Lower lobe of right lung (tissue), 2 donors: Measurements from ENCODE around the gene ZNF688. TPM values are rescaled to one million over a fixed set of nuclear protein-coding genes. Genes with fewer than 3 reads are reported as not detected.
A peak's percentile ranks its signal among the peaks of the same experiment; 100 is the strongest.

Source experiments
- ATAC-seq, 2 donors: fragments of 200-7000 bp; cut with Tn5 transposase; one replicate each; pipeline ENCODE4 v1.9.1; 2020 to 2022; ENCODE audit warnings: mild to moderate bottlenecking in 2 of 2, moderate library complexity in 2 of 2
- DNase-seq: peaks from one replicate; pipeline ENCODE4 v3.0.0-alpha.2; 2020
- H3K27ac ChIP-seq: fragments of 200-600 bp; one replicate; pipeline ENCODE4 v1.8.0; 2022
- H3K27me3 ChIP-seq: fragments of 200-600 bp; one replicate; pipeline ENCODE4 v1.8.0; 2022; ENCODE audit warnings: low read depth
- H3K36me3 ChIP-seq: fragments of 200-600 bp; one replicate; pipeline ENCODE4 v1.8.0; 2022; ENCODE audit warnings: mild to moderate bottlenecking
- H3K4me1 ChIP-seq: fragments of 200-600 bp; one replicate; pipeline ENCODE4 v1.8.0; 2022
- H3K4me3 ChIP-seq: fragments of 200-600 bp; one replicate; pipeline ENCODE4 v1.8.0; 2022; ENCODE audit warnings: mild to moderate bottlenecking
- H3K9me3 ChIP-seq: fragments of 200-600 bp; one replicate; pipeline ENCODE4 v1.8.0; 2022
- intact Hi-C: fragments of 100-400 bp; cut with DNase I; formaldehyde crosslinking; loops from one replicate; pipeline ENCODE4 v1.11.0; 2022
- total RNA-seq: library from RNA; stranded (reverse); fragmentation: NEBNext Ultra II Directional; extraction: Animal tissue kit (Norgen Biotek cat#: 25700); gene quantifications from one replicate; pipeline ENCODE4 v1.2.1, GENCODE V29; 2021
- TF ChIP-seq, protein P1 (sequence below): fragments of 200-600 bp; IDR thresholded peaks from one replicate; pipeline ENCODE4 v1.8.0; 2022; ENCODE audit warnings: antibody characterized with exemption, mild to moderate bottlenecking
- donor health status: DM: no; HTN: yes; CAD: no; lungs with severe emphysema.

Gene ZNF688
- total RNA-seq, 1 donor from 2014 or later = 13.5 TPM

DNA sequence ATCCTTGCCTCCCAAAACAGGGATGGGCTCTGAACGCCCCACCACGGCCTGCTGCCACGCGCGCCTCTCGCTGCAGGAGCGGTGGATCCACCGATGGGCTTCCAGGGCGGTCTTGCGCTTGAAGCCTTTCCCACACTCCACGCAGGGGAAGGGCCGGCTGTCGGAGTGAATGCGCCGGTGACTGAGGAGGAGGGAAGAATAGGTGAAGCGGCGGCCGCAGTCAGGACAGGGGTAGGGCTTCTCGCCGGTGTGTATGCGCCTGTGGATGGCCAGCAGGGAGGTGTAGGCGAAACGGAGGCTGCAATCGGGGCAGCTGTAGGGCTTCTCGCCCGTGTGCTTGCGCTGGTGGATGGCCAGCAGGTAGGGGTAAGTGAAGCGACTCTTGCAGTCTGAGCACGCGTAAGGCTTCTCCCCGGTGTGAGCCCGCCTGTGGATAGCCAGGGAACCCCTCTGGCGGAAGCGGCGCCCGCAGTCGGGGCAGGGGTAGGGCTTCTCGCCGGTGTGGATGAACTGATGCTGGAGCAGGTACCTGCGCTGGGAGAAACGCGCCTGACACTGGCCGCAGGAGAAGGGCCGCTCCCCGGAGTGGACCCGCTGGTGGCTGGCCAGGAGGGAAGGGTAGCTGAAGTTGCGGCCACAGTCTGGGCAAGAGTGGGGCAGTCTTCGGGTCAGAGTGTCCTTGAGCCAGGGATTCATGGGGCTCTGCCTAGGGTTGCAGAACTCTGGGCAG is 11.3 kb upstream of the ZNF688 start:
- peaks cover 40% of the 10 kb centered on the region for H3K36me3 ChIP-seq
- TF ChIP-seq, protein P1, sequence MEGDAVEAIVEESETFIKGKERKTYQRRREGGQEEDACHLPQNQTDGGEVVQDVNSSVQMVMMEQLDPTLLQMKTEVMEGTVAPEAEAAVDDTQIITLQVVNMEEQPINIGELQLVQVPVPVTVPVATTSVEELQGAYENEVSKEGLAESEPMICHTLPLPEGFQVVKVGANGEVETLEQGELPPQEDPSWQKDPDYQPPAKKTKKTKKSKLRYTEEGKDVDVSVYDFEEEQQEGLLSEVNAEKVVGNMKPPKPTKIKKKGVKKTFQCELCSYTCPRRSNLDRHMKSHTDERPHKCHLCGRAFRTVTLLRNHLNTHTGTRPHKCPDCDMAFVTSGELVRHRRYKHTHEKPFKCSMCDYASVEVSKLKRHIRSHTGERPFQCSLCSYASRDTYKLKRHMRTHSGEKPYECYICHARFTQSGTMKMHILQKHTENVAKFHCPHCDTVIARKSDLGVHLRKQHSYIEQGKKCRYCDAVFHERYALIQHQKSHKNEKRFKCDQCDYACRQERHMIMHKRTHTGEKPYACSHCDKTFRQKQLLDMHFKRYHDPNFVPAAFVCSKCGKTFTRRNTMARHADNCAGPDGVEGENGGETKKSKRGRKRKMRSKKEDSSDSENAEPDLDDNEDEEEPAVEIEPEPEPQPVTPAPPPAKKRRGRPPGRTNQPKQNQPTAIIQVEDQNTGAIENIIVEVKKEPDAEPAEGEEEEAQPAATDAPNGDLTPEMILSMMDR = no peak
- H3K4me1 ChIP-seq = peaks cover 16% of the 10 kb centered on the region
- H3K4me3 ChIP-seq = no peak overlapping the region
- ATAC-seq (no peak), DNase-seq (no peak)
- H3K27me3 ChIP-seq = no peaks in the 10 kb centered on the region
- intact Hi-C loops = no loop called here
- no peak overlapping the region for H3K27ac ChIP-seq
- no peaks in the 10 kb centered on the region for H3K9me3 ChIP-seq

DNA sequence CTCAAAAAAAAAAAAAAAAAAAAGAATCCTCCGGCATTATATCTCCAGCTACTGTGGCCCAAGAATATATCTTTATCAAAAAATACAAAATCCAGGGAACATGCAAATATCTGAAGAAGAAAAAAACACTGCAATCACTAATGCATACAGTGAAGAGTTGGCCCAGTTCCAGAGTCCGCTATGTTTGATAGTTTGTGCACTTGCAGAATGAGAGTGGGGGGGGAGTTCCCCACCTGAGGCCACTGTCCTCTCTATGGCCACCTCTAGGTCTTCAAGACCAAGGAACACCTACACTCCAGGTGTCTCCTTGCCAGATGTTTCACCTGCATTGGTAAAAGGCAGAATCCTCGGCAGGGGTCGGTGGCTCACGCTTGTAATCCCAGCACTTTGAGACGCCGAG is 9.9 kb upstream of the ZNF688 start:
- H3K4me1 ChIP-seq = peaks cover 16% of the 10 kb centered on the region

DNA sequence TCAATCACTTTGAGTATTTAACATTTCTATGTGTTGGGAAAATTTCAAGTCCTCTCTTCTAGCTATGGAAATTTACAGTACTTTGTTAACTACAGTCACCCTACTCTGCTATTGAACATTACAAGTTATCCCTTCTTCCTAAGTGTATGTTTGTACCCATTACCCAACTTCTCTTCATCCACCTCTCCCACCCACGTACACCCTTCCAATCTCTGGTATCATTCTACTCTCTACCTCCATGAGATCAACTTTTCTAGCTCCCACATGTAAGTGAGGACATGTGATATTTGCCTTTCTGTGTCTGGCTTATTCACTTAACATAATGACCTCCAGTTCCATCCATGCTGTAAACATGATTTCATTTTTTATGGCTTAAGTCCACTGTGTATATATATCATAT is 3.2 kb upstream of the ZNF688 start:
- ATAC-seq = no peak
- no peaks in the 10 kb centered on the region for H3K9me3 ChIP-seq
- no peak overlapping the region for H3K4me3 ChIP-seq
- H3K36me3 ChIP-seq = peaks cover 8% of the 10 kb centered on the region
- H3K27me3 ChIP-seq = no peaks in the 10 kb centered on the region
- no peak overlapping the region for H3K27ac ChIP-seq
- TF ChIP-seq, protein P1 = no peak
- intact Hi-C loops = no loop called here
- no peak for DNase-seq
- H3K4me1 ChIP-seq = peaks cover 23% of the 10 kb centered on the region

More for the DNA sequence above, 9.9 kb upstream of the ZNF688 start:
- intact Hi-C loops = no loop called here
- H3K27me3 ChIP-seq = no peaks in the 10 kb centered on the region
- TF ChIP-seq, protein P1 = no peak
- no peak overlapping the region for H3K27ac ChIP-seq
- H3K36me3 ChIP-seq = peaks cover 40% of the 10 kb centered on the region
- ATAC-seq (no peak), DNase-seq (no peak)
- no peak overlapping the region for H3K4me3 ChIP-seq
- H3K9me3 ChIP-seq = no peaks in the 10 kb centered on the region

DNA sequence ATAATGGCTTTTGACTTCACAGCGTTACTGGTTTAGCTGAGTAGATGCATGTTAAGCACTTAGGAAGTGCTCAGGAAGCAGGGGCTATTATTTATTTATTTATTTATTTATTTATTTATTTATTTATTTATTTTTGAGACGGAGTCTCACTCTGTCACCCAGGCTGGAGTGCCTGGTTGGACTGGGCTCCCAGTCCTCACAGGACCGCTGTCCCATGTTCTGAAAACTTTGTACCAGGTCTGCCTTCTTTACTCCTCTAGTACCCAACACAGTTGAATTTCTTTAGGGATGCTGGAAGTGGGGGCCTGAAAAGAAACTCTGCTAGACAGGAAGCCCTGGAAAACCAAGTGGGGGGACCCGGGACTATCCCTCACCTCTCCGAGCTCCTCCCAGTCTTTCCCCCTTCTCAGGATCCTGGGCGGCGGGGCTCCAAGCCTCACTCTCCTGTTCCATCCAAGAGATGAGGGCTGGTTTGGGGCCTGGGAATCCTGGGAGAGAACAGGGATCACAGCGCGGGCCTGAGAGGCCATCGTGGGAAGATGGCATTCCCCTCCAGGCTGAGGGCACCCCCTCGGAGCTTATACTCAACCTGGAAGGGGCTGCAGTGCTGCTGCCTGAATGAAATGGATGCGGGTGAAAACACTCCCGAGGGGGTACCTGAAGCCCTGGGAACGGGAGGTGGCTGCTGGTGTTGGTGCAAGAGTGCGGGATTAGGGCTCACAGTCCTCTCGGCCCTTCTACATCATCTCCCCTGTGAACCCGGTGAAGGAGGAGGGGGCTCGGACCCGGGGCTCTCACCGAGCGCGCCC is 674 bp downstream of the ZNF688 start:
- TF ChIP-seq, protein P1 = no peak
- intact Hi-C loops = no loop called here
- H3K36me3 ChIP-seq = no peaks in the 10 kb centered on the region
- peak overlapping the region; percentile 98 for H3K27ac ChIP-seq
- no peaks in the 10 kb centered on the region for H3K27me3 ChIP-seq
- DNase-seq (peak; percentile 53), ATAC-seq (peak; percentile 1 to 31)
- peak overlapping the region; percentile 89 for H3K4me3 ChIP-seq
- no peaks in the 10 kb centered on the region for H3K9me3 ChIP-seq
- H3K4me1 ChIP-seq = peaks cover 27% of the 10 kb centered on the region

DNA sequence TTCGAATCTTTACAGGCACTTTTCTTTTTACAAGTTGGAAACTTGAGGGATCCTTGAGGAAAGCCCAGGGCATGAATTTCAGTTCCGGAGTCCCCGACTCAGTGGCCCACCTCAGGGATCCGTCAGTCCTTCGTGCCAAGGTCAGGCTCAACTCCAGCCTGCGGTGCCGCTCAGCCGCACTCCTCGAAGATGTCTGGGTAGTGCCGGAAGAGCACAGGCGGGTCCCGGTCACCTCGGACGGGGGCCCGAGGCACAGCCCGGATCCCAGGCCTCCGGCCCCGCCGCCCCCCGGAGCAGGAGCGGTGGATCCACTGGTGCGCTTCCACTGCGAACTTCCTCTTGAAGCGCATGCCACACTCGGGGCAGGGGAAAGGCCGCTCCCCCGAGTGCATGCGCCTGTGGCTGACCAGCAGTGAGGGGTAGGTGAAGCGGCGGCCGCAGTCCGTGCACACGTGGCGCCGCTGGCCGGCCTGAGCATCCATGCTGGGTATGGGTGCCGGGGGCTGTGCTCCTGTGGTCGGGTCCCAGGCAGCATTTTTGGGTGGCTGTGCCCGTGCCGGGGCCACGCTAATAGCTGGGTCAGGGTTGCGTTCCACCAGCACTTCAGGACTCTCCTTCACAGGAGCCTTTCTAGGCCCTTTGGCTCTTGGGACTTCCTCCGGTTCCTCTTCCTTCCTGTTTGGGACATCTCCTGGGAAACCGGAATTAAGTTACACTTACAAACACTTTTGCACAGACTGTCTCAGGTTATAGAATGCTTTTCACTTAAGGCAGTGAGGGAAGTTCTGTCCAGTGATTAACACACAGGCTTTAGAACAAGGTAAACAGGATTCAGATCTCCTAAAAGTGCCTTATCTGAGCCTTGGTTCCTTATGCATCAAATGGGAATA is 1.5 kb downstream of the ZNF688 start:
- TF ChIP-seq, protein P1 = no peak
- DNase-seq = no peak
- Histone ChIP-seq H3K4me3 (peak overlapping the region; percentile 89), H3K27me3 (no peaks in the 10 kb centered on the region), H3K27ac (peak overlapping the region; percentile 98), H3K36me3 (no peaks in the 10 kb centered on the region), H3K4me1 (peaks cover 27% of the 10 kb centered on the region), H3K9me3 (no peaks in the 10 kb centered on the region)
- intact Hi-C loops = no loop called here
- no peak for ATAC-seq
